ENCODE measurements around the gene CERKL. TPM values are rescaled to one million over a fixed set of nuclear protein-coding genes. Genes with fewer than 3 reads are reported as not detected.

CERKL gene
- total RNA-seq, 1 donor from 2014 or later = not detected

GRCh38 chr2:181679544-181679979 lies 22.7 kb upstream of the CERKL start:
- intact Hi-C loops (cut with micrococcal nuclease) = no loop called here

DNA sequence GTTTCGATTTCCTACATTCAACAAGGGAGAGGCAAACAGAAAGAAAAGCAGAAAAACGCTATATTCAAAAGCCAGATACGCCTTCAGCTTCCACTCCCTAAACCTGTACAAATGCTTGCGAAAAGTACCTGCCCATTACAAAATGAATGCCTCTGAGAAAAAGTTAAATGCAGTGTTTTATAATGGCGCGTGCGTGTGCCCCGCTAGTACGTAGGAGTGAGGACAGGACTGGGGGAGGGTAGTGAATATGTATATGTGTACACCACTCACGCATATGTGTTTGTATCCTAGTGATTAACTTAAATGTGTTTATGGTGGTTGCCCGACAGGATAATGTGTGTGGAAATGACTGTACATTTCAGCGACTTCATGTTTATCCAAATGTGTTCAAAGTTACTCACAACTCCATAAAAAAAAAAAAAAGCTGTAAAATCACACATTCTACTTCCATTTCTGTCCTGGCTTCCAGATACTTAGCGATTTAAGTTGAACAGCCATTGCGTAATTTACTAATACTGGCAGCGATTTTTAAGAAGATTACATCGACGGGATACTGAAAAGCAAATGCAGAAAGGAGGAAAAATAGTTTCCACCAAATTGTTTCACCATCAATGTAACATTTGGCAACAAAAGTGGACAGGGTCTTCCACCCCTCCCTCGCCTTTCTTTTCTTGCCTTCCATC lies 22.1 kb upstream of the CERKL start:
- ATAC-seq (no peak), DNase-seq (no peak)
- intact Hi-C loops (cut with micrococcal nuclease) = no loop called here

More at GRCh38 chr2:181679544-181679979, 22.7 kb upstream of the CERKL start:
- DNase-seq (no peak), ATAC-seq (no peak)

DNA sequence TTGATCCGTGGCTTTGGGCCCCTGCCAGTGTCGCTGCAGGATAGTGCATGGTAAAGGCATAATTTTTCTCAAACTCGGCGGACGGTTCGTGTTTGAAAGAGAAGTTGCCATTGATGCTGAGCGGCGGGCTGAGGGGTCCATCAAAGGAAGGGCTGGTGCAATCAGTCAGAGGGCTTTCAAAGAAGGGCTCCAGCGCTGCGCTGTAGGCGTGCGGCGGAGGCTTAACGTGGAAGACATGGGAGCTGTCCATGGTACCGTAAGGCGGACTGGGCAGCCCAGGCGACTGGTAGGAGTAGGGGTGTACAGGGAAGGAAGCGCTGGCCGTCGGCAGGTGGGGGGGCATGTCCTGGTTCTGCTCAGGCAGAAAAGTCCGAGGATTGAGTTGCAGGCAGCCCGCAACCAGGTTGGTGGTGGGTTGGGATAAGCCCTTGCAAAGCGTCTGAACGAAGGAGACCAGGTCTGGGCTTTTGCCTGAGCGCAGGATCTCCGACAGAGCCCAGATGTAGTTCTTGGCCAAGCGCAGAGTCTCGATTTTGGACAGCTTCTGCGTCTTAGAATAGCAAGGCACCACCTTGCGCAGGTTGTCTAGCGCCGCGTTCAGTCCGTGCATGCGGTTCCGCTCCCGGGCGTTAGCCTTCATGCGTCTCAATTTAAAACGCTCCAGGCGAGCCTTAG lies 21.1 kb upstream of the CERKL start:
- intact Hi-C loops (cut with micrococcal nuclease) = no loop called here
- peak; percentile 62 for DNase-seq
- ATAC-seq = peak; percentile 74

- no peak for ATAC-seq
- no peak for DNase-seq
- intact Hi-C loops (cut with micrococcal nuclease) = no loop called here
These were observed 18.3 kb upstream of the CERKL start for GRCh38 chr2:181675254-181675653.

- ATAC-seq (no peak), DNase-seq (no peak)
- intact Hi-C loops (cut with micrococcal nuclease) = no loop called here
These were observed 17.6 kb upstream of the CERKL start for GRCh38 chr2:181674461-181674860.

- intact Hi-C loops (cut with micrococcal nuclease) = no loop called here
- DNase-seq = no peak
These were observed 16.3 kb upstream of the CERKL start for GRCh38 chr2:181673173-181673572.

DNA sequence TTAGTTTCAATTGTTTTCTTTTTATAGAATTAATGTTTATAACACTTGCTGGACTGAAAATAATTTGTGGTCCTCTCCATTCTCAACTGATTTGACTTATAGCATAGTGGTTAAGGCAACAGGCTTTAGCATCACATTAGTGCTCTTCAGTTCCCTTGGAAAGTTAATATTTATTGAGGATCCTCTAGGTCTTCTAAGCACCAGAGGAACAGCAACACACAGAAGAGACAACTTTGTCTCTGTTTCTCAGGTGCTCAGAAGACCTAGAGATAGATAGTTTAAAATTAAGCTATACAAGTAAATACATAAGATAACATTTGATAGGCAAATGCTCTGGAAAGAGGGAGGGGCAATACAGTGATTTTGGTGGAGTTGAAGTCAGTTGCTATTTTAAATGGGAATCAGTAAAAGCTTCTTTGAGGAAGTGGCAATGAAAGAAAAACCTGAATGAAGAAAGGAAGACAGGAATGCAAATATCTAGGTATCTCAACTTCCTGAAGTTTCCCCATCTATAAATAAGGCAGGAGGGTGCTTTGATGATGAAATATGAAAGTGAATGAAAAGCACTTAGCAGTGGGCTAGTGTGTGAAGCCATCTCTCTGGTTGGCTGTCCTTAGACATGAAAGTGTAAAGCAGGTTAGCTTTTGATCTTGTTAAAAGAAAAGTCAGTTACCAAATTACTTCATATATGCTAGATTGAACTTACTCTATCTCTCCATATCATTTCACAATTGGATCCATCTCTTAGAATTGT lies 15.5 kb upstream of the CERKL start:
- intact Hi-C loops (cut with micrococcal nuclease) = no loop called here
- no peak for ATAC-seq

More at GRCh38 chr2:181673173-181673572, 16.3 kb upstream of the CERKL start:
- no peak for ATAC-seq

GRCh38 chr2:181670632-181671031 lies 13.7 kb upstream of the CERKL start:
- intact Hi-C loops (cut with micrococcal nuclease) = no loop called here
- DNase-seq = no peak
- no peak for ATAC-seq

More for the DNA sequence above, 15.5 kb upstream of the CERKL start:
- no peak for DNase-seq

DNA sequence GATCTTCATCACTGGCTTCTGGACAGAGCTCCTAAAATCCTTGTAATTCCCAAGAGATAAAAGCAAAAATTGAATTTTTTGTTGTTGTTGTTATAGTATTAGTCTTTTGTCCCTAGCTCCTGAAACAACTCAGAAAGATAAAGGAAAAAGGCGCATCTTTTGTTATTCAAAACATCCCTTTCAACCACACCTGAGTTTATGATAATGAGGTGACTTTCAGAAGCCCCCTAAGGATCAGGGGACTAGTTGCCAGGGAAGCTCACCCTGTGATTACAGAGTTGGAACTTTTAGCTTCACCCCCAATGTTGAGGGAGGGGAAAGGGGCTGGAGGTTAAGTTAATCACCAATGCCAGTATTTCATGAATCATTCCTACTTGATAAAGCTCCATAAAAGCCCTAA lies 10.3 kb upstream of the CERKL start:
- no peak for DNase-seq
- intact Hi-C loops (cut with micrococcal nuclease) = no loop called here
- no peak for ATAC-seq

DNA sequence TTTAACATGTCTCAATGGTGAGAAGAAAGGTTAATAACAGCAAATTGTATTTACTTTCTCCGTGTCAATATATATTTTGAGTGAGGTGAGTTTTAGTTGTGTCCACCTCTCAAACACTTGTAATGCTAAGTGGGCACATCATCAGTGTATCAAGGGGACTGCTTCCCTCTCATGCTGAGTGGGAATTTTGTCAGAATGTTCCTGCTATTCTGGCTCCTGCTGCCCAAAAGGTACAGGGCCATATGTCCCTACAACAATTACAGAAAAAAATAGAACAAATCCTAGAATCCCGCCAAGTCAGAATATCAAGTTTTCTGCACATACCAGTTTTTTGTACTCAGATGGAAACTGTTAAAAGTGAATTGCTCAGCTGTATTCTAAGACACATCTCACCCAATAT lies 5.4 kb upstream of the CERKL start:
- DNase-seq (no peak), ATAC-seq (no peak)
- intact Hi-C loops (cut with micrococcal nuclease) = no loop called here

DNA sequence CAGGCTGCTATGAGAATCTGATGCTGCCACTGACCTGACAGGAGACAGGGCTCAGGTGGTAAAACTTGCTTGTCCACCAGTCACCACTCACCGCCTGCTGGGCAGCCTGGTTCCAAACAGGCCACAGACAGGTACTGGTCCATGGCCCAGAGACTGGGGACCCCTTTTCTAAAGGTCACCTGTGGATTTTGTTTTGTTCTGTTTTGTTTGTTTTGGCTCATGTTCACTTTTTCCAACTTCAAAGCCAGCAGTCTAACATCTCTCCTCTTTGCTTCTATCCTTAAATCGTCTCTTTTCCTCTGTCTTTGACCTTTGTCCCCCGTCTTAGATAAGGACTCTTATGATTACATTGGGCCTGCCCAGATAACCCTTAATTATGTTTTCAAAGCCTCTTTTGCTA lies 3.3 kb upstream of the CERKL start:
- intact Hi-C loops (cut with micrococcal nuclease) = no loop called here
- DNase-seq (no peak), ATAC-seq (no peak)

GRCh38 chr2:181658444-181658843 lies 1.5 kb upstream of the CERKL start:
- intact Hi-C loops (cut with micrococcal nuclease) = no loop called here
- DNase-seq = no peak
- no peak for ATAC-seq

DNA sequence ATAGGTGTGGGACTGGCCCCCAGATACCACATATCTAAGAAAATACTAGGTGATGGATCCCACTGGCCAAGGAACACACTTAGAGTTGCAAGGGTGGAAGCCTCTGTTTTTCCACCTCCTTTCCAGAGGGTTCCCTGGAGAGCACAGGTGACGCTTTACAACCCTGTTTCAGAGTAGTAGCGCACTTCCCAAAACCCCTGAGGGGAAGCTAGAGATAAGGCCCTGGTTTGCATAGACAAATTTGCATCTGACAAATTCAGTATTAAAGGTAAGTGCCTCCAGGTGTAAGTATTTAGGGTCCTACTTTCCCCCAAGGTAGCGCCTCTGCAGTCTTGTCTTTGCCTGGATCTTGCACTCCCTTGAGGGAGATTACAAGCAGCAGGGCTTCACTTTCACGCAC lies 474 bp upstream of the CERKL start:
- no peak for DNase-seq
- no peak for ATAC-seq
- intact Hi-C loops (cut with micrococcal nuclease) = no loop called here

DNA sequence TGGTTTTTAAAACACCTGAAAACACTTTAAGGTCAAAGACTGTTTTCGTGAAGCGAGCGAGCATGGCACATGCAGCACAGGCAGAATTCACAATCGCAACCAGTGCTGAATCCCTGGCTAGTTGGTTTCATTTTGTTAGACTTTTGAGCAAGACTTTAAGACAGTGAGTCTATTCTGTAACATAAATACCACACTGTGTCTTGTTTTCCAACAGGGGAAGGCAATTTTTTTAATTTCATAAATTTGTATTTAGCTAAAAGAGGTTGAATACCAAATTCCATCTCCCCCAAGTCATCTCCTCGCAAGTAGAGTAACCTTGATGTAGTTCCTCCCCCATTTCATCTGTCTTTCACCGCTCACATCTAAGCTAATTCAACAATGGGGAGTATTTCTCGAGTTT lies 1.4 kb downstream of the CERKL start:
- intact Hi-C loops (cut with micrococcal nuclease) = no loop called here
- DNase-seq (no peak), ATAC-seq (no peak)

DNA sequence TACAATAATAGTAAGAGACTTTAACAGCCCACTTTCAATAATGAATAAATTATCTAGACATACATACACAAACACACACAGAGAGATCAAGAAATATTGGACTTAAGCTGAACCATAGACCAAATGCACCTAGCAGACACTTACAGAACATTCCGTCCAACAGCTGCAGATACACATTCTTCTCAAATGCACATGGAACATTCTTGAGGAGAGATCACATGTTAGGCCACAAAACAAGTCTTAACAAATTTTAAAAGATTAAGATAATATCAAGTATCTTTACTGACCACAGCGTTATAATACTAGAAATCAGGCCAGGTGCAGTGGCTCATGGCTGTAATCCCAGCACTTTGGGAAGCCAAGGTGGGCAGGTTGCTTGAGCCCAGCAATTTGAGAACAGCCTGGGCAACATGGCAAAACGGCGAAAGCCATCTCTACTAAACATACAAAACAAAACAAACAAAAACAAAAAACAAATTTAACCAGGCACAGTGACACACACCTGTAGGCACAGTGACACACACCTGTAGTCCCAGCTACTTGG lies 7.4 kb downstream of the CERKL start:
- DNase-seq = no peak
- intact Hi-C loops (cut with micrococcal nuclease) = no loop called here
- no peak for ATAC-seq

DNA sequence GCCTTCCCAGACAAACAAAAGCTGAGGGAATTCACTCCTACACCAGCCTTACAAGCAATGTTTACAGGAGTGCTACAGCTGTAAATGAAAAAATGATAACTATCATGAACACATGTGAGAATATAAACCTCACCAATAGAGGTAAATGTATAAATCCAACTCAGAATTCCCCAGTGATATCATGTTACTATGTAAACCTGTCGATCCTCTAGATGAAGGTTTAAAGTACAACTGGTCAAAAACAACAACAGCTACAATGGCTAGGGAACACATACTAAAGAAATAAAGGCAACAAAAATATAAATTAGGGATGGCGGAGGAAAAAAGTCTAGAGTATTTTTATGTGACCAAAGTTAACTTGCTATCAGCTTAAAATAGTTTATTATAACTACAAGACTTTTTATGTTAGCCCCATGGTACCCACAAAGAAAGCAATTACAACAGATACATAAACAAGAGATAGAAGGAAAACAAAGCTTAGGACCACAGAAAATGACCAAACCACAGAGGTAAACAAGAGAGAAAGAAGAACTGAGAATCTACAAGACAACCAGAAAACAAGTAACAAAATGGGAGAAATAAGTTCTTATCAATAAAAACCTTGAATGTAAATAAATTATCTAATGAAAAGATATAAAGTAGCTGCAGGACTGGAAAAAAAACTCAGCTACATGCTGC lies 8.3 kb downstream of the CERKL start:
- ATAC-seq = no peak
- DNase-seq = no peak
- intact Hi-C loops (cut with micrococcal nuclease) = no loop called here

DNA sequence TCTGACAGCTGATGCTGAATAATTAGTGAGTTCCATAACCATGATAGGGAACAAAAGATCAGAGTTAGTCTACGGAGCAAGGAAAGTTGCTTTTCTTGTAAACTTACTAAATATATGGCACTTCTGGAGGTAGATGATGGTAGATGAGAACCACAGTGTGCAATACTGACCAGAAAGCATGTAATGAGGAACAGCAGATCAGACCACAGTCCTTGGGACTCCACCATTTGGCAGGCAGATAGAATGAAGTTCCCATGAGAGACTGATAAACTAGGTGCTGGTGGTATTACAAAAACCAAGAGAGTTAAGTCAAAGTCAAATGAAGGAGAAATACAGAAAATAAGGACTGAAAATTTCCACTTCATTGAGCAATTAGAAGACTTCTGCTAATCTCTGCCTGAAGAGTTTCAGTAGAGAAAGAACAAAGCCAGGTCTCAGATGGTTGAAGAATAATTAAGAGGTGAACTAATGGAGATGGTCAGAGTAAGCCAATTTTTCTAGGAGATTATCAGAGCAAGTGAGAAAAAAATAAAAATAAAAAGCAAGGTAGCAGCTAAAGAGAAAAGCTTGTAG lies 10.4 kb downstream of the CERKL start:
- ATAC-seq = no peak

GRCh38 chr2:181643151-181643550 lies 13.8 kb downstream of the CERKL start:
- intact Hi-C loops (cut with micrococcal nuclease) = no loop called here
- DNase-seq (no peak), ATAC-seq (no peak)

More for the DNA sequence above, 10.4 kb downstream of the CERKL start:
- DNase-seq = no peak
- intact Hi-C loops (cut with micrococcal nuclease) = no loop called here

- intact Hi-C loops (cut with micrococcal nuclease) = no loop called here
- no peak for ATAC-seq
- no peak for DNase-seq
These were observed 14.8 kb downstream of the CERKL start for GRCh38 chr2:181642086-181642485.
